ENCODE data around the gene ANKRD13A. TPM values are rescaled to one million over a fixed set of nuclear protein-coding genes. Genes with fewer than 3 reads are reported as not detected.

The ANKRD13A gene
- total RNA-seq, 1 donor from 2014 or later, result 38.0 TPM

DNA sequence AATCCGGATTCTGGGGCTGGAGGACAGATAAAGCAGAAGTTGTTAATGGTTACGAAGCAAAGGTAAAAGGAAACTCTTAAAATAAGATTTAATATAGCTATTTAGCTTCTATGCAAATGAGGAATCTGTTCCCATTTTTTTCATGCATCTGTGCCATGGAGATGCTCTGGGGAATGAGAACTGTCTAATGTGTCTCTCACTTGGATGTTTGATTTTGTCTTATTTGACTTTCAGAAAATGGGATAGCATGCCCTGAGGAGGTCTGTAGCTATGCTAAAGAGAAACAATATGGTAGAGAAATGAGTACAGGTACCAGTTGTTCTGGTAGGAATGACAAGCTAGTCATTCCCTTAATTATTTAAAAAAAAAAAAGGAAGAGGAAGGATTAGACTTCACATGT, 24.8 kb downstream of the ANKRD13A start:
- TF ChIP-seq CTCF (IDR thresholded peaks at IDR 0.05; ENCODE audit: unreplicated experiment), result no peak
- Mint-ChIP-seq H3K4me1 (ENCODE audit: low read depth) (peaks cover 1% of the 10 kb centered on the region), H3K36me3 (ENCODE audit: insufficient read depth) (peaks cover 14% of the 10 kb centered on the region), H3K27ac (no peak overlapping the region), H3K4me3 (ENCODE audit: low read depth) (no peak overlapping the region), H3K9me3 (ENCODE audit: low read depth) (no peaks in the 10 kb centered on the region), H3K27me3 (no peaks in the 10 kb centered on the region)
- no peak for DNase-seq (ENCODE audit: low spot score, unreplicated experiment)

GRCh38 chr12:110028323-110028722, 29.1 kb downstream of the ANKRD13A start:
- Mint-ChIP-seq H3K36me3 (ENCODE audit: insufficient read depth) (peaks cover 22% of the 10 kb centered on the region), H3K4me1 (ENCODE audit: low read depth) (peaks cover 1% of the 10 kb centered on the region), H3K27ac (peak overlapping the region; percentile 63), H3K4me3 (ENCODE audit: low read depth) (no peak overlapping the region), H3K27me3 (no peaks in the 10 kb centered on the region), H3K9me3 (ENCODE audit: low read depth) (no peaks in the 10 kb centered on the region)
- DNase-seq (ENCODE audit: low spot score, unreplicated experiment), result no peak
- no peak for TF ChIP-seq CTCF (IDR thresholded peaks at IDR 0.05; ENCODE audit: unreplicated experiment)

DNA sequence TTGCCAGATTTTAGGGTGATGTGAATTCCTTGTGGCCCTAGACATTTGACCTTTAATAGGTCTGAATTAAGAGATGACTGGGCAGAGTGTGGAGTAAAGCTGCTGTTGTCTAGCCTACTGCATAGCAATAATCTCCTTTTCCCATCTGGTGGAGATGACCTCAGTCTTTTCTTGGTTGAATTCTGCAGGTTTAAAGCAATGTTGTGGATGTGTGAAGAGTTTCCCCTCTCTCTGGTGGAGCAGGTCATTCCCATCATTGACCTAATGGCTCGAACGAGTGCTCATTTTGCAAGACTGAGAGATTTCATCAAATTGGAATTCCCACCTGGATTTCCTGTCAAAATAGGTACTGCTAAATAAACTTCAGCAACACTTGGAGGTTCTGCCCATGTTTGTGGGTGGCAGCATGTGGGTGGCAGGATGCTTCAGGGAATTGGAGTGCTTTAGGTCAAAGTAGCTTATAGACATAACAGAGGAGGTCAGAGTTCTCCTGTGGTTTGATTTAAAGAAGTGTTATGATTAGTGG, 30.1 kb downstream of the ANKRD13A start:
- no peak for TF ChIP-seq CTCF (IDR thresholded peaks at IDR 0.05; ENCODE audit: unreplicated experiment)
- no peak overlapping the region for H3K4me3 Mint-ChIP-seq (ENCODE audit: low read depth)
- H3K4me1 Mint-ChIP-seq (ENCODE audit: low read depth), result peaks cover 1% of the 10 kb centered on the region
- H3K27ac Mint-ChIP-seq, result no peak overlapping the region
- H3K9me3 Mint-ChIP-seq (ENCODE audit: low read depth), result no peaks in the 10 kb centered on the region
- H3K27me3 Mint-ChIP-seq, result no peaks in the 10 kb centered on the region
- H3K36me3 Mint-ChIP-seq (ENCODE audit: insufficient read depth), result peaks cover 26% of the 10 kb centered on the region
- no peak for DNase-seq (ENCODE audit: low spot score, unreplicated experiment)

DNA sequence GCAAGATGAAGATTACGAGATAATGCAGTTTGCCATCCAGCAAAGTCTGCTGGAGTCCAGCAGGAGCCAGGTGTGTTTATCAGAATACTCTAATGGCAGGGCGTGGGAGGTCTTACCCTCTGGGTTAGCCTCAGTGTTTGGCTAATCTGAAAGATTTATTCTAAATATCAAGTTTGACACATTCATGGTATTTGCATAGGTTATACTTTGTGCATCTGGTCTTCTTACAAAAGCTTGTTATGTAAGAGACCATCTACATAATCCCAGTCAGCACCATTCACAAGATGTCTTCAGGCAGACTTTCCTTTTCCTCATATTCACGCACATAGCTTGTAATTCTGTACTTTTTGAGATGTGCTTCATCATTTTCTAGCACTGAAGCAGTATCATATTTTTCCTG, 34.7 kb downstream of the ANKRD13A start:
- Mint-ChIP-seq H3K27ac (no peak overlapping the region), H3K27me3 (no peaks in the 10 kb centered on the region), H3K4me3 (ENCODE audit: low read depth) (no peak overlapping the region), H3K36me3 (ENCODE audit: insufficient read depth) (peaks cover 24% of the 10 kb centered on the region), H3K4me1 (ENCODE audit: low read depth) (peaks cover 7% of the 10 kb centered on the region), H3K9me3 (ENCODE audit: low read depth) (no peaks in the 10 kb centered on the region)
- DNase-seq (ENCODE audit: low spot score, unreplicated experiment), result no peak
- no peak for TF ChIP-seq CTCF (IDR thresholded peaks at IDR 0.05; ENCODE audit: unreplicated experiment)

GRCh38 chr12:110035534-110036104, 36.4 kb downstream of the ANKRD13A start:
- H3K9me3 Mint-ChIP-seq (ENCODE audit: low read depth), result no peaks in the 10 kb centered on the region
- H3K27ac Mint-ChIP-seq, result no peak overlapping the region
- TF ChIP-seq CTCF (IDR thresholded peaks at IDR 0.05; ENCODE audit: unreplicated experiment), result no peak
- peaks cover 20% of the 10 kb centered on the region for H3K36me3 Mint-ChIP-seq (ENCODE audit: insufficient read depth)
- no peaks in the 10 kb centered on the region for H3K27me3 Mint-ChIP-seq
- no peak for DNase-seq (ENCODE audit: low spot score, unreplicated experiment)
- H3K4me1 Mint-ChIP-seq (ENCODE audit: low read depth), result peaks cover 16% of the 10 kb centered on the region
- H3K4me3 Mint-ChIP-seq (ENCODE audit: low read depth), result no peak overlapping the region
